Gastrocnemius medialis (tissue), 4 donors: ENCODE data around the gene TMEM185B.

ENCODE experiments used
- CTCF ChIP-seq, 5 experiments: fragments of 450-650 bp in 3 of 5; fragments of 200-600 bp in 2 of 5; sonication (generic) in 2 of 5; IDR thresholded peaks in 4 of 5; conservative IDR thresholded peaks in 1 of 5; 1 replicate in 4 of 5; 2 replicates in 1 of 5; pipeline ENCODE4 v1.5.1; 2016 to 2019; ENCODE audit warnings: antibody characterized with exemption in 5 of 5, mild to moderate bottlenecking in 3 of 5, moderate library complexity in 3 of 5
- POLR2A ChIP-seq, 2 donors: fragments of 450-650 bp; IDR thresholded peaks; one replicate each; pipeline ENCODE4 v1.6.1; 2017; ENCODE audit warnings: antibody characterized with exemption in 2 of 2, mild to moderate bottlenecking in 2 of 2, moderate library complexity in 2 of 2

GRCh38 chr2:120206022-120206581 lies 17.1 kb downstream of the TMEM185B start:
- no peak for TF ChIP-seq POLR2A (IDR thresholded peaks at IDR 0.05)
- peak in 2 of 5 experiments; percentile 43 to 54 for TF ChIP-seq CTCF (IDR thresholded peaks at IDR 0.05 in 4 of 5, conservative IDR thresholded peaks at IDR 0.05 in 1 of 5)
